22Rv1 (cell line): Measurements from ENCODE around the gene HMGN1.

Source experiments
- H3K27ac ChIP-seq: fragments of 450-650 bp; 2 replicates; pipeline ENCODE4 v1.5.1; 2017
- CTCF ChIP-seq: fragments of 450-650 bp; IDR thresholded peaks from 2 replicates; pipeline ENCODE4 v1.5.1; 2017; ENCODE audit warnings: mild to moderate bottlenecking
- ZFX ChIP-seq: fragments of 450-650 bp; IDR thresholded peaks from 2 replicates; pipeline ENCODE4 v1.6.1; 2017; ENCODE audit warnings: antibody characterized with exemption, borderline replicate concordance

The HMGN1 gene

GRCh38 chr21:39349211-39350093 is 564 bp upstream of the HMGN1 start:
- H3K27ac ChIP-seq: peak overlapping the region; percentile 100
- TF ChIP-seq CTCF (no peak), ZFX (no peak)

- H3K27ac ChIP-seq: peak overlapping the region; percentile 100
- TF ChIP-seq CTCF (no peak), ZFX (no peak)
Measured at GRCh38 chr21:39348040-39348354, 891 bp downstream of the HMGN1 start.

- peak overlapping the region; percentile 100 for H3K27ac ChIP-seq
- no peak for TF ChIP-seq CTCF
- TF ChIP-seq ZFX: no peak
Measured at GRCh38 chr21:39347537-39347936, 1.4 kb downstream of the HMGN1 start.

- peak overlapping the region; percentile 100; the same call in 1 of the 2 replicates for H3K27ac ChIP-seq
Measured at GRCh38 chr21:39346671-39347331, 2.1 kb downstream of the HMGN1 start.

GRCh38 chr21:39346206-39346605 is 2.7 kb downstream of the HMGN1 start:
- peak overlapping the region; percentile 100; the same call in 1 of the 2 replicates for H3K27ac ChIP-seq
- no peak for TF ChIP-seq ZFX
- no peak for TF ChIP-seq CTCF

More at GRCh38 chr21:39346671-39347331, 2.1 kb downstream of the HMGN1 start:
- no peak for TF ChIP-seq ZFX
- no peak for TF ChIP-seq CTCF

GRCh38 chr21:39345440-39345839 is 3.4 kb downstream of the HMGN1 start:
- TF ChIP-seq CTCF (no peak), ZFX (no peak)
- H3K27ac ChIP-seq: no peak overlapping the region

- TF ChIP-seq CTCF (no peak), ZFX (no peak)
- no peak overlapping the region for H3K27ac ChIP-seq
Measured at GRCh38 chr21:39344848-39345247, 4.0 kb downstream of the HMGN1 start.
